Activated CD4-positive, alpha-beta T cell treated with anti-CD3 and anti-CD28 coated beads for 36 hours (primary cell): ENCODE data around the gene YBX3. TPM values are rescaled to one million over a fixed set of nuclear protein-coding genes. Genes with fewer than 3 reads are reported as not detected.
A peak's percentile ranks its signal among the peaks of the same experiment; 100 is the strongest.

Experiments
- ATAC-seq: fragments of 200-7000 bp; cut with Tn5 transposase; one replicate; pipeline ENCODE4 v1.10.0; 2021; ENCODE audit warnings: mild to moderate bottlenecking, moderate library complexity
- CTCF ChIA-PET: fragments of 350-600 bp; sonication (Branson Sonifier 250); formaldehyde crosslinking; loops from one replicate; lab custom pipeline; 2021; ENCODE audit warnings: antibody characterized with exemption; lab: Charles Lee
- POLR2A ChIA-PET: fragments of 350-600 bp; sonication (Branson Sonifier 250); formaldehyde crosslinking; loops from one replicate; lab custom pipeline; 2021; ENCODE audit warnings: antibody characterized with exemption, inconsistent platforms; lab: Charles Lee
- DNase-seq: peaks from one replicate; pipeline ENCODE4 v3.0.0-alpha.2; 2020
- H3K27ac Mint-ChIP-seq: one replicate; pipeline ENCODE4 v1.8.0; 2021; ENCODE audit warnings: mixed read lengths
- H3K27me3 Mint-ChIP-seq: one replicate; pipeline ENCODE4 v1.8.0; 2021; ENCODE audit warnings: mixed read lengths
- H3K36me3 Mint-ChIP-seq: one replicate; pipeline ENCODE4 v1.8.0; 2021; ENCODE audit warnings: low read depth, mixed read lengths
- H3K4me1 Mint-ChIP-seq: one replicate; pipeline ENCODE4 v1.8.0; 2021; ENCODE audit warnings: mixed read lengths
- H3K4me3 Mint-ChIP-seq: one replicate; pipeline ENCODE4 v1.8.0; 2021; ENCODE audit warnings: mild to moderate bottlenecking, moderate library complexity, mixed read lengths
- H3K9me3 Mint-ChIP-seq: one replicate; pipeline ENCODE4 v1.8.0; 2021; ENCODE audit warnings: low read depth, mixed read lengths
- intact Hi-C, 2 experiments: fragments of 100-400 bp; cut with DNase I in 1 of 2; cut with micrococcal nuclease in 1 of 2; formaldehyde crosslinking; loops; one replicate each; pipeline versions ENCODE4 v1.14.2 to v1.15.1; 2022 to 2024; cut with DNase I, micrococcal nuclease
- total RNA-seq, 2 experiments: library from RNA; stranded (reverse); gene quantifications; one replicate each; pipeline ENCODE4 v1.2.3, GENCODE V29; 2021

Gene YBX3
- total RNA-seq, 2 experiments from 2014 or later = 157 to 175 TPM

- H3K27ac Mint-ChIP-seq = no peak overlapping the region
Observed at GRCh38 chr12:10672231-10672868, 50.8 kb downstream of the YBX3 start.

DNA sequence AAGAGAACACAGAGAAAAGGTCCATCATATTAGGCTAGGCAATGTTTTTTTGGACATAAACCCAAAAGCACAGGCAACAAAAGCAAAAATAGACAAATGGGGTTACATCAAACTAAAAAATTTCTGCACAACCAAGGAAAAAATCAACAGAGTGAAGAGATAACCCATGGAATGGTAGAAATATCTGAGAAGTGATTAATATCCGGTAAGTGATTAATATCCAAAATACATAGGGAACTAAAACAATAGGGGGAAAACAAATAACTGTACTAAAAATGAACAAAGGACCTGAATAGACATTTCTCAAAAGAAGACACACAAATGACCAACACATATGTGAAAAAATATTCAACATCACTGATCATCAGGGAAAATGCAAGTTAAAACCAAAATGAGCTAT lies 53.6 kb downstream of the YBX3 start:
- Mint-ChIP-seq H3K9me3 (peaks cover 2% of the 10 kb centered on the region), H3K27ac (no peak overlapping the region), H3K4me3 (no peak overlapping the region), H3K27me3 (peaks cover 33% of the 10 kb centered on the region), H3K4me1 (peaks cover 28% of the 10 kb centered on the region), H3K36me3 (no peaks in the 10 kb centered on the region)
- CTCF ChIA-PET = interaction anchor here (0.6 to 1.3 kb wide), 2 partner anchors 31 to 80 kb away, joined by 3 read pairs; no protein-coding TSS in a partner anchor
- DNase-seq (no peak), ATAC-seq (no peak)
- intact Hi-C loops = no loop called here
- POLR2A ChIA-PET = no interaction called here

More at GRCh38 chr12:10672231-10672868, 50.8 kb downstream of the YBX3 start:
- ATAC-seq (no peak), DNase-seq (peak; percentile 26)
- Mint-ChIP-seq H3K9me3 (peaks cover 2% of the 10 kb centered on the region), H3K36me3 (no peaks in the 10 kb centered on the region), H3K4me1 (peaks cover 35% of the 10 kb centered on the region), H3K4me3 (no peak overlapping the region), H3K27me3 (peaks cover 56% of the 10 kb centered on the region)
- CTCF ChIA-PET = interaction anchor here (1.3 kb wide), 1 partner anchor 29 kb away, joined by 3 read pairs; no protein-coding TSS in a partner anchor
- intact Hi-C loops = loop anchor here (2.0 to 10.0 kb wide), 2 partner anchors 110 to 368 kb away; partner anchors contain the start of gene KLRD1 (in 1 of the 2)
- POLR2A ChIA-PET = no interaction called here

DNA sequence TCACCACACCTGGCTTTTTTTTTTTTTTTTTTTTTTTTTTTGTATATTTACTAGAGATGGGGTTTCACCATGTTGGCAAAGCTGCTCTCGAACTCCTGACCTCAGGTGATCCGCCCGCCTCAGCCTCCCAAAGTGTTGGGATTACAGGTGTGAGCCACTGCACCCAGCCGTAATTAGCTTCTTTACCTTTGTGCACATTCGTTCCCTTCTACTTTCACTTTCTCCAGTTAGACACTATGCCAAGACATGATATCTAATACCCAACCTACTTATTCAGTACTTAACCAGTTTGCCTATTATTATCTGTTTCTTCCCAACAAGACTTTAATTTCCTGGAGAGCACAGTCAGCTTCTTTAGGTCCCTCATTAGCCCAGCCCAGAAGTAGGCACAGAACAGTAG lies 54.6 kb downstream of the YBX3 start:
- peak overlapping the region; percentile 47 for H3K4me3 Mint-ChIP-seq
- peaks cover 28% of the 10 kb centered on the region for H3K27me3 Mint-ChIP-seq
- no peak overlapping the region for H3K27ac Mint-ChIP-seq
- POLR2A ChIA-PET = no interaction called here
- DNase-seq = no peak
- H3K4me1 Mint-ChIP-seq = peaks cover 20% of the 10 kb centered on the region
- CTCF ChIA-PET = no interaction called here
- ATAC-seq = no peak
- no peaks in the 10 kb centered on the region for H3K36me3 Mint-ChIP-seq
- peaks cover 2% of the 10 kb centered on the region for H3K9me3 Mint-ChIP-seq
- intact Hi-C loops = no loop called here

DNA sequence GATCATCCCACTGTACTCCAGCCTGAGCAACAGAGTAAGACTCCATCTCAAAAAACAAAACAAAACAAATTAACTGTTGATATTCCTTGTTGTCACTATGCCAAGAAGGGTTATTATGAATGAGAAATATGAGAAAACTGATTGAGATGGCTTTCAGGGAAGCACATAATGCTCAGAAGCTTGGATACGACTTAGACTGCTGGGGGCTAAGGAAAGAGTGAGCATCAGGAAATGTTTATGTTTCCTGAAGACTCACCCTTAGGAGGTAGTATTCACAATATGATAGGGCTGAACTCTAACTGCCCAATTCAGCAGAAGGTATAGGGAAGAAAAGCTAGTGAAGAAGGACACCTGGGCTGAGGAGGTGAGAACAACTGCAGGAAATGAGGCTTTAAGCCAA lies 55.5 kb downstream of the YBX3 start:
- Mint-ChIP-seq H3K4me3 (no peak overlapping the region), H3K9me3 (no peaks in the 10 kb centered on the region), H3K27me3 (peaks cover 23% of the 10 kb centered on the region), H3K4me1 (peaks cover 11% of the 10 kb centered on the region), H3K36me3 (no peaks in the 10 kb centered on the region), H3K27ac (no peak overlapping the region)
- CTCF ChIA-PET = interaction anchor here (0.6 kb wide), 1 partner anchor 80 kb away, joined by 3 read pairs; no protein-coding TSS in a partner anchor
- POLR2A ChIA-PET = interaction anchor here (0.6 kb wide), 1 partner anchor 279 kb away, joined by 4 read pairs; no protein-coding TSS in a partner anchor
- ATAC-seq (no peak), DNase-seq (no peak)
- intact Hi-C loops = no loop called here

DNA sequence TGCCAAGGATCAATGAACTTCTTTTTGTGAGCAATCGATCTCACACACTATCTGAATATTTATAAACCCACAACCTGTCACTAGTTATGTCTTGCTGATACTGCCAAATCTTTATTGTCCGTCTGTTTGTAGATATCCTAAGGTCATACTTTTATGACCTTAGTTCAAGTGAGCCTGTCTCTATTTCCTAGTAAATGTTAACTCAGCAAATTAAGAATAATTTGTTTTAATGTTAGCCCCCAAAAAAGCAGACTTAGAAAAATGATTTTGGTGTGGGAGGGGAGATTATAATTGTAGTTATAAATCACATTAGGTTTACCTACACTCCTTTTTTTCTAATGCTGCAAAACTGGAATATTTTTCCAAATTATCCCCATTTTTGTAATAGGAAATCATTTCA lies 58.6 kb downstream of the YBX3 start:
- H3K36me3 Mint-ChIP-seq = no peaks in the 10 kb centered on the region
- CTCF ChIA-PET = no interaction called here
- ATAC-seq (no peak), DNase-seq (no peak)
- H3K27ac Mint-ChIP-seq = no peak overlapping the region
- peaks cover 9% of the 10 kb centered on the region for H3K4me1 Mint-ChIP-seq
- POLR2A ChIA-PET = no interaction called here
- no peaks in the 10 kb centered on the region for H3K9me3 Mint-ChIP-seq
- H3K27me3 Mint-ChIP-seq = peaks cover 16% of the 10 kb centered on the region
- no peak overlapping the region for H3K4me3 Mint-ChIP-seq
- intact Hi-C loops = no loop called here

- Mint-ChIP-seq H3K27ac (no peak overlapping the region), H3K4me1 (peaks cover 7% of the 10 kb centered on the region), H3K9me3 (no peaks in the 10 kb centered on the region), H3K4me3 (no peak overlapping the region), H3K27me3 (peaks cover 14% of the 10 kb centered on the region), H3K36me3 (no peaks in the 10 kb centered on the region)
- ATAC-seq (no peak), DNase-seq (no peak)
- CTCF ChIA-PET = no interaction called here
- intact Hi-C loops = no loop called here
- POLR2A ChIA-PET = no interaction called here
Observed at GRCh38 chr12:10663869-10664268, 59.3 kb downstream of the YBX3 start.

GRCh38 chr12:10661338-10661737 lies 61.8 kb downstream of the YBX3 start:
- H3K27ac Mint-ChIP-seq = no peak overlapping the region
- H3K4me3 Mint-ChIP-seq = no peak overlapping the region
- ATAC-seq (no peak), DNase-seq (no peak)
- H3K27me3 Mint-ChIP-seq = peaks cover 6% of the 10 kb centered on the region
- POLR2A ChIA-PET = no interaction called here
- CTCF ChIA-PET = no interaction called here
- H3K36me3 Mint-ChIP-seq = no peaks in the 10 kb centered on the region
- H3K9me3 Mint-ChIP-seq = peaks cover 5% of the 10 kb centered on the region
- intact Hi-C loops = no loop called here
- no peaks in the 10 kb centered on the region for H3K4me1 Mint-ChIP-seq

DNA sequence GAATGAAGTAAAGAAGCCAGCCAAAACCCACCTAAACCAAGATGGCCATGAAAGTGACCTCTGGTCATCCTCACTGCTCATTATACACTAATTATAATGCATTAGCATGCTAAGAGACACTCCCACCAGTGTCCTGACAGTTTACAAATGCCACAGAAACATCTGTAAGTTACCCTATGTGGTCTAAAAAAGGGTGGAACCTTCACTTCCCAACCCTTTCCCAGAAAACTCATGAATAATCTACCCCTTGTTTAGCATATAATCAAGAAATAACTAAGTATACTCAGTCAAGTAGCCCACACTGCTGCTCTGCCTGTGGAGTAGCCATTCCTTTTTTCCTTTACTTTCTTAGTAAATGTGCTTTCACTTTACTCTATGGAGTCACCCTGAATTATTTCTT lies 69.1 kb downstream of the YBX3 start:
- POLR2A ChIA-PET = no interaction called here
- Mint-ChIP-seq H3K36me3 (no peaks in the 10 kb centered on the region), H3K27ac (no peak overlapping the region), H3K27me3 (peaks cover 4% of the 10 kb centered on the region), H3K4me1 (no peaks in the 10 kb centered on the region), H3K9me3 (peaks cover 8% of the 10 kb centered on the region), H3K4me3 (no peak overlapping the region)
- intact Hi-C loops = no loop called here
- ATAC-seq (no peak), DNase-seq (no peak)
- CTCF ChIA-PET = no interaction called here

- Mint-ChIP-seq H3K27me3 (peaks cover 6% of the 10 kb centered on the region), H3K4me1 (no peaks in the 10 kb centered on the region), H3K9me3 (peaks cover 16% of the 10 kb centered on the region), H3K36me3 (no peaks in the 10 kb centered on the region), H3K27ac (no peak overlapping the region), H3K4me3 (no peak overlapping the region)
- ChIA-PET POLR2A (no interaction called here), CTCF (no interaction called here)
- intact Hi-C loops = no loop called here
- no peak for DNase-seq
- ATAC-seq = no peak
Observed at GRCh38 chr12:10652192-10652591, 70.9 kb downstream of the YBX3 start.

Other genes with a start within 250 kb of the YBX3 start
- gene EIF2S3B, start 217.4 kb downstream of the YBX3 start, total RNA-seq = 1 to 10 TPM; 1.3 to 1.8 TPM
- 10 to 100 TPM; 66.3 to 89.3 TPM for gene MAGOHB, start 109.7 kb downstream of the YBX3 start, total RNA-seq
- gene STYK1, start 49.3 kb downstream of the YBX3 start, total RNA-seq = not detected
- gene TAS2R7, start 79.3 kb upstream of the YBX3 start, total RNA-seq = not detected
- gene TAS2R8, start 84.0 kb upstream of the YBX3 start, total RNA-seq = not detected
- not detected for gene TAS2R9, start 86.8 kb upstream of the YBX3 start, total RNA-seq
- gene TAS2R10, start 103.0 kb upstream of the YBX3 start, total RNA-seq = not detected
- 1 to 10 TPM; 1.3 to 2.1 TPM for gene PRR4, start 126.2 kb upstream of the YBX3 start, total RNA-seq
- gene PRH1, start 160.9 kb upstream of the YBX3 start, total RNA-seq = 10 to 100 TPM; 11.0 to 12.7 TPM
- under 1 TPM; 0.27 to 0.35 TPM for gene TAS2R13, start 186.2 kb upstream of the YBX3 start, total RNA-seq
- gene PRH2, start 205.9 kb upstream of the YBX3 start, total RNA-seq = not detected
- gene TAS2R14, start 215.9 kb upstream of the YBX3 start, total RNA-seq = 1 to 10 TPM in 1 of 2 experiments, under 1 TPM in 1; 0.94 to 1.1 TPM